HG03280 (cell line): Measurements from ENCODE around the gene GUCY2D.
"Not testable (repeated sequence)": the region's sequence is repeated elsewhere in the genome, so short reads cannot be mapped to it uniquely, and the experiment has no call there.

ENCODE experiments used
- ATAC-seq: cut with Tn5 transposase; IDR thresholded peaks from one replicate; pipeline ENCODE4 v1.9.1; 2021; ENCODE audit warnings: mild to moderate bottlenecking, moderate library complexity; ENCODE audit not compliant: unreplicated experiment

Gene GUCY2D

DNA sequence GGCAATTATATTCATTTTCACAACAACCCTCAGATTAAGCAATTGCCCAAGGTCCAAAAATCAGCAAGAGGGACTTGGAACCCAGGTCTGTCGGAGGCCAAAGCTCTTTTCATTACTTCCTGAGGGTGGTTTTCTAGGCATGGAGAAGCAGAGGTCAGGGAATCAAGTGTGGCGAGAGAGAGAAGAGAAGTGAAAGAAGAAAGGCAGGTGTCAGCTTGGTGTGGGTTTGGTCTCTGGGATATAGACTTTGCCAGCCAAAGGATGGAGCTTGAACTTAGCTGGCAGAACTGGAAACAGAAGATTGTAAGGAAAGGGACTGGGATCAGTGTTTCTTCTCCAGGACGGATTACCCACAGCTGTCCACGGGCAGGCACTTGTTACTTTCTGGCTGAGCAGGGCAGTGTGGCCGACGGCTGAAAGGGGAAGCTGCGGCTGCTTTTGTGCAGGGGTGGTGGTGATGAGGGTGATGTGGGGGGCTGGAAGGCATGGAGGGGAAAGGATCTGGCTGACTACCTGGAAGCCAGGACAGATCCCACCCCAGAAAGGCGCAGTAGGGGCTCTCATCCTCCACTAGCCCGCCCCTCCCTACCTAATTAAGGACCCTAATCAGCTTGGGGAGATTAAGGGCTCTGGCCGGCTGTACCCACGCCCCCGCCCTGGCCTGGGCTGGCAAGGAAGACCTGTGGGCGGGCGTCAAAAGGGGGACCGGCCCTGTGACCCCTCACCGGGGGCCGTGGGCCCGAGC lies at the start of gene GUCY2D:
Gene GUCY2D (plus strand): TSS at position 640 of the 745 bp plus-strand sequence. CDS start 433 bp downstream, outside the sequence.
- ATAC-seq = no peak

DNA sequence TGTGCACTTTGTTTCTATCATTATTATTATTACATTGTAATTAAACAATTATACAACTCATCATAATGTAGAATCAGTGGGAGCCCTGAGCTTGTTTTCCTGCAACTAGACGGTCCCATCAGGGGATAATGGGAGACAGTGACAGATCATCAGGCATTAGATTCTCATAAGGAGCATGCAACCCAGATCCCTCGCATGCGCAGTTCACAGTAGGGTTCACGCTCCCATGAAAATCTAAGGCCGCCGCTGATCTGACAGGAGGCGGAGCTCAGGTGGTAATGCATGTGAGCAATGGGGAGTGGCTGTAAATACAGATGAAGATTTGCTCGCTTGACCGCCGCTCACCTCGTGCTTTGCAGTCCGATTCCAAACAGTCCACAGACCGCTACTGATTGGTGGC lies 49.1 kb upstream of the GUCY2D start:
- ATAC-seq = not testable (repeated sequence)

DNA sequence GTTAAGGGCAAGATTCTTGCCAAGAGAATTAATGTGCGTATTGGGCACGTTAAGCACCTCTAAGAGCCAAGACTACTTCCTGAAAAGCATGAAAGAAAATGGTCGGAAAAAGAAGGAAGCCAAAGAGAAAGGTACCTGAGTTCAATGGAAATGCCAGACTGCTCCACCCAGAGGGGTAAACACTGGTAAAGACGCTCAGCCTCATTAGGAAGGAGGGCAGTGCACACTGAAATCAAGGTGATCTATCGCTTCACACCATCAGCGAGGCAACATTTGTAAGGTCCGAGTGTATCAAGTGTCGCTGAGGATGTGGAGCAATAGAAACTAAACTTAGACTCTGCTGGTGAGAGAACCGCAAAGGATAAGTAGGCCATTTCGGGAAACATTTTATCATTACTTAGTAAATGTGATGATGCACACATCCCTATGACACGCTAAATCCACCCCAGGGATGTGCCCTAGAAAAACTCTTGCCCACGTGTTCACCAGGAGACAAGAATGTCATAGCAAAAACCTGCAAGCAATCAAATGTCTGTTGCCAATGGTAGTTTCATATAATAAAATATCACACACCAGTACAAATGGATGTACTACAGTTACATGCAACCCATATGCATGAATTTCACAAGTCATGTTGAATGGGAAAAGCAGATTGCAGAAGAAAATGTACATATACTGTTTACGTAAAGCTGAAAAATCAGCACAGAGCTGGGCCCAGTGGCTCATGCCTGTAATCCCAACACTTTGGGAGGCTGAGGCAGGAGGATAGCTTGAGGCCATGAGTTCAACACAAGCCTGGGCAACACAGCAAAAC lies 46.8 kb upstream of the GUCY2D start:
- ATAC-seq = no peak

DNA sequence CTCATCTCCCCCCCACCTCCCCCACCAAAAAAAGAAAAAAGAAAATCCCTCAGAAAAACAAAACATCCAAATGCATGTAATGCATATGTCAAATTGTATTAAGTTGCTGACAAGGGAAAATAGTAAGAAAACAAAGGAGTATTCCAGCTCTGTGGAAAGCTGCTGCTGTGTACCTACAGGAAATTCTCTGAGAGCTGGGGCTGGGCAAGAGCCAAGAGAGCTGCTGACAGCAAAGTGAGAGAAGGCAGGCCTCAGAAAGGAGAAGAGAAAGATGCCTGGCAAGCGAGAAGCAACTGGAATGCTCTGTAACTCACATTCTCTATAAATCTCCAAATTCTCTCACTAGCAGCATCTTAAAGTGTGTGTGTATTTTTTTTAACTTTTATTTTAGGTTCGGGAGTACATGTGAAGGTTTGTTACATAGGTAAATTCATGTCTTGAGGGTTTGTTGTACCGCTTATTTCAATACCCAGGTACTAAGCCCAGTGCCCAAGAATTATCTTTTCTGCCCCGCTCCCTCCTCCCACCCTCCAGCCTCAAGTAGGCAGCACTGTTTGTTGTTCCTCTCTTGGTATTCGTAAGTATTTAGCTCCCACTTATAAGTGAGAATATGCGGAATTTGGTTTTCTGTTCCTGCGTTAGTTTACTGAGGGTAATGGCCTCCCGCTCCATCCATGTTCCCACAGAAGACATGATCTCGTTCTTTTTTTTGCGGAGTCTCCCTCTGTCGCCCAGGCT lies 46.0 kb upstream of the GUCY2D start:
- no peak for ATAC-seq

DNA sequence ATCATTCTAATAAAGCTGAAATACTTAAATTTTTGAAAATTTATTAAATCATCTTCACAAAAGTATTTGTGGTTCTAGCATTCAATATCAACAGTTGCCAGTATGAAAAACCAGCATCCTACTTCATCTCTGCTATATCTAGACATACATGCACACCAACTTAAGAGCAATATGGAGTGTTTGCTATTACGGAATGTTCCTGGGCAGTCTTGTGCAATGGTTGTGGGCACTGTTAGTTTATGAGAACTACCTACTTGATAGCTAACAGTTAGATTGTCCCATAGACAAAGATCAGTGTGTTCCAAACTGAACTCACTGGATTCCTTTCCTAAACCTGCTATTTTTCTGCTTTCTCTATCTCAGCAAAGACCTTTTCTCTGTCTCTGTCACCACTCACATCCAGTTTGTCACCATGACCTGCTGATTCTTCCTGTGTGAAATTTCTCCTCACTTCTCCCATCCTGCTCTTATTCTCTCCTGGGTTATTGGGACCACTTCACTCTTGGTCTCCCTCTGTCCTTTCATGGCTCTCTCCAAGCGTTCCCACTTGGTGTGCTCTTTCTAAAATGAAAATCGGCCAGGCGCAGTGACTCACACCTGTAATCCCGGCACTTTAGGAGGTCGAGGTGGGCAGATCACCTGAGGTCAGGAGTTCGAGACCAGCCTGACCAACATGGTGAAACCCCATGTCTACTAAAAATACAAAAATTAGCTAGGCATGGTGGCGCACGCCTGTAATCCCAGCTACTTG lies 42.7 kb upstream of the GUCY2D start:
- ATAC-seq = no peak

- ATAC-seq = no peak
Measured at GRCh38 chr17:7961421-7961820, 41.0 kb upstream of the GUCY2D start.

GRCh38 chr17:7967751-7968150 lies 34.7 kb upstream of the GUCY2D start:
- ATAC-seq = no peak

DNA sequence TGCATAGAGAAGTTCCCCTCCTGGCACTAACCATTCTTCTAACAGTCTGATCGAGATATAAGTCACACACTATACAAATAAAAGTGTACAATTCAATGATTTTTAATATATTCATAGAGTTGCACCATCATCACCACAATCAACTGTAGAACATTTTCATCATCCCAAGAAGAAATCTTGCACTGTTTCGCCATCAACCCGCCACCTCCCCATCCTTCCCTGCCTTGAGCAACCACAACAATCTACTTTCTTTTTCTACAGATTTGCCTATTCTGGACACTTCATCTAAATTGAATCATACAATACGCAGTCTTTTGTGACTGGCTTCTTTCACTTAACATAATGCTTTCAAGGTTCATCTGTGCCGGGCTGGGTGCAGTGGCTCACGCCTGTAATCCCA lies 33.0 kb upstream of the GUCY2D start:
- ATAC-seq = no peak

- ATAC-seq = no peak
Measured at GRCh38 chr17:7971651-7972050, 30.8 kb upstream of the GUCY2D start.

- ATAC-seq = no peak
Measured at GRCh38 chr17:7972131-7972785, 30.2 kb upstream of the GUCY2D start.

DNA sequence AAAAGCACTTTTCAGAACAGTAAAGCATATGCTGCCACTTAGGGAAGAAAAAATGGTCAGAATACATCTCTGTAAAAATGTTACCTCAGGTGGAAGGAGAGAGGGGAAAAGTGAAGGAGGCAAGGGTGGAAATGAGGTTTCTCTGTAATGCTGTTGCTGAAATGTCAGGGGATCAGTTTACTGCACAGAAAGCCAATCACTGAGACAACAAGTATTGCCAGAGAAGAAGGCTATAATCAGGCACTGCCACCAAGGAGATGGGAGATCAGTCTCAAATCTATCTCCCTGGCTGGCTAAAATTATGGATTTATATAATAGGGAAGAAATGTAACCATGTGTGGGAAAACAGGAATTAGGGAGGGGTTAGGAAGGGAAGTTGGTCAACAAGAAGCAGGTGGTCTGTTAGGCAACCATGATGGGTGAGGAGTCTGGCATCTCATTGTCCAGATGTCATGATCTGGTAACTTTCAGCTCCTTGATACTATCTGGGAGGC lies 27.7 kb upstream of the GUCY2D start:
- ATAC-seq = no peak

DNA sequence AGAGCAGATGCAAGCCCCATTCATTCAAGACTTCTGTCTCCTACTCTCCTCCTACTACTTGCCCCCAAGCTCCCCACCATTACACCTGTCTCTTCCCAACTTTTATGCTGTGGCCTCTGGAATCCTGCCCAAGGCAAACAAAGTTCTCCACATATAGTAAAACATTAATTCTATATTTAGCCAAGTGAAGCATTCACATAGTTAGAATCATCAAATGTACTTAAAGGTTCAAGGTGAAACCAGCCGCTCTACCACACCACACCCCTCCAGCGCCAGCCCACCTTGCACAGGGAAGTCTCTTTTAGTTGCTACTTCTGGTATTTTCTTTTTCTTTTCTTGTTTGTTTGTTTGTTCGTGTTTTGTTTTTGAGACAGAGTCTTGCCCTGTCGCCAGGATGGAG lies 25.4 kb upstream of the GUCY2D start:
- no peak for ATAC-seq

DNA sequence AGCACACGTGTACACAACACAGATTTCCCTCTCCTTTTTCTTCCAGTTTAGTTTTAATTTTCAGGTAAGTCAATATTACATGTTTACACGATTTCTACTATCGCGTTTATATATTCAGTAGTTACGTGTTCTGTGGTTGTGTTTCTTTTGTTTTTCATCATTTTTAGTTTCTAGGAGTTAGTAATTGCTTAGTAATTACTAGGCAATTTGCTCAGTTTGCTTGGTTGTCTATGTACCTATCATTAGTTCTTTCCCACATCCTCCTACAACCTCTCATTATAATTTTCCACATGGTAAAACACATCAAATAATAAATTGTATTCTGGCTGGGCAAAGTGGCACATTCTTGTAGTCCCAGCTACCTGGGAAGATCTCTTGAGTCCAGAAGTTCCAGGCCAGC lies 24.6 kb upstream of the GUCY2D start:
- no peak for ATAC-seq

- no peak for ATAC-seq
Measured at GRCh38 chr17:7982173-7982572, 20.2 kb upstream of the GUCY2D start.

GRCh38 chr17:7982666-7983065 lies 19.7 kb upstream of the GUCY2D start:
- ATAC-seq = no peak

DNA sequence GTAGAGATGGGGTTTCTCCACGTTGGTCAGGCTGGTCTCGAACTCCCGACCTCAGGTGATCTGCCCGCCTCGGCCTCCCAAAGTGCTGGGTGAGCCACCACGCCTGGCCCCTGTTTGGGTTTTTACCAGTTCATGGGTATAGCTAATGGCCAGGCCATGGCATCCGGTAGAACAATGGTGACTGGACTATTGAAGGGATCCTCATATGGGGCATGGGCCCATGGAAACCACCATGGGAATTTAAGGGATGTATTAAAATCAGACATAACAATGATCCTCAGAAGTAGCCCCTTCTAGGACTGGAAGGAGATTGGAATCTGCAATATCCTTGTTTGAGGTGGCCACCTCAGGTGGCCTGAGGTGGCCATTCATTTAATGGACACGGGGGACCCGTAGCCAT lies 17.5 kb upstream of the GUCY2D start:
- ATAC-seq = no peak

- ATAC-seq = no peak
Measured at GRCh38 chr17:7987112-7987893, 15.1 kb upstream of the GUCY2D start.

DNA sequence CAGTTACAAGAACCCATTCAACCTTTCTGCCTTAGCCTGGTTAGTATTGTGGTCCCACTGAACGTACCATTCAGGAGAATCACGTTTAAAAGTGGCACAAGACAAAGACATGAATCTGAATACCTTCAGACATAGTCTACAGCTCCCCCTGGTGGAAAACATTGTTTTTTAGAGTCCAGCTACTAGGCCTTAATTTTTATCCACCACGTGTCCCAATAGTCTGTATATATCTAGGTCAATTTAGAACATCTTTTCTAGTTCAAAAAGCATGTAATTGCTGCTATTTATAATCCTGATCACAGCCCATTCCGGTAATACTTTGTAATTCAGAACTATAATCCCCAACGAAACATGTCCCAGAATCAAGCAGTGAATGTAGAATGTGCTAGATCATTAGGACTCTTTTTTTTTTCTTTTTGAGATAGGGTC lies 13.7 kb upstream of the GUCY2D start:
- ATAC-seq = no peak
